Rectal smooth muscle tissue (tissue), 1 donor: Measurements from ENCODE around the gene KANK4.

Experiments used
- H3K27ac ChIP-seq: one replicate; pipeline ENCODE4 v1.7.0; 2013; ENCODE audit warnings: low read depth, low read length, inconsistent platforms
- H3K27me3 ChIP-seq: one replicate; pipeline ENCODE4 v1.7.0; 2013; ENCODE audit warnings: low read length; ENCODE audit not compliant: control insufficient read depth, insufficient read depth
- H3K36me3 ChIP-seq: one replicate; pipeline ENCODE4 v1.7.0; 2013; ENCODE audit warnings: low read length; ENCODE audit not compliant: control insufficient read depth, insufficient read depth
- H3K4me1 ChIP-seq: one replicate; pipeline ENCODE4 v1.7.0; 2013; ENCODE audit warnings: low read length; ENCODE audit not compliant: control insufficient read depth, insufficient read depth
- H3K4me3 ChIP-seq: one replicate; pipeline ENCODE4 v1.7.0; 2013; ENCODE audit warnings: low read length
- H3K9ac ChIP-seq: one replicate; pipeline ENCODE4 v1.7.0; 2013; ENCODE audit warnings: low read length

KANK4 gene

DNA sequence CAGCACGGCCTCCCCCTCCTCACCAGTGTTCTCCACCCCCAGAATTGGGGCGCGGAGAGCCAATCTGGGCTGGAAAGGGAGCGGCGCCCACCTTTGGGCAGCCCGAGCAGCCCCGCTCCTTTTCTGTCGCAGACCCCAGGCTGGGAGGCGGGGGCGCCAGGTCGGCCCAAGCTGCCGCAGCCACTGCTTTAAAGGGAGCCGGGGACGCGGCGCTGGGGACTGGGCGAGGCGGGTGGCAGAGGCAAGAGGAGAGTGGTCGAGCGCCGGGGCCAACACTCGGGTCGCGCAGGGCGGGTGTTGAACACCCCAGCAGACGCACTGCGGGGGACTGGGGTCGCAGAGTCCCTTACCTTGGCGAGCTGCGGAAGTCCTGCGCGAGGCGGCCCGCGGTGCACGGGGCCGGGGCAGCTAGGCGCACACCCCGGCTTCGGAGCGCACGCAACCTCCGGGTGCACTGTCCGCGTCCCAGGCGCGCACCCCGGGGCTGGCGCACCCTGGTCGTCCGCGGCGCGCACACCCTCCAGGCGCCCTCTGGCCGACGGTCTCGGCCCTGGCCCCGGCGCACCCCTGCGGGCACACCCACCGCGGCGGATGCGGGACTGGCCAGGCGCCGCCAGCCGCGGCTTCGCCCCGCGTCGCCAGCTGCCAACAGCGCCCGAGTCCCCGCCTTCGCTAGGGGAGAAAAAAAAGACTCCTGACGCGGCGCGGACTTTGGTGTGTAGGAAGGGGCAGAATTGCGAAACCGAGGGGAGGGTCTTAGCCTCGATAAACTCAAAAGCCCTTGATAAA, at the start of gene KANK4:
KANK4 (minus strand) TSS at position 679 of the 789 bp plus-strand sequence. CDS start 37,870 bp downstream, outside the sequence.
- Histone ChIP-seq H3K27ac (no peak within 1 kb of the TSS), H3K9ac (no peak within 1 kb of the TSS), H3K4me3 (peak within 1 kb of the TSS; percentile 55), H3K4me1 (no peaks in the 10 kb centered on the region), H3K36me3 (no peaks in the 10 kb centered on the region), H3K27me3 (peaks cover 5% of the 10 kb centered on the region)

DNA sequence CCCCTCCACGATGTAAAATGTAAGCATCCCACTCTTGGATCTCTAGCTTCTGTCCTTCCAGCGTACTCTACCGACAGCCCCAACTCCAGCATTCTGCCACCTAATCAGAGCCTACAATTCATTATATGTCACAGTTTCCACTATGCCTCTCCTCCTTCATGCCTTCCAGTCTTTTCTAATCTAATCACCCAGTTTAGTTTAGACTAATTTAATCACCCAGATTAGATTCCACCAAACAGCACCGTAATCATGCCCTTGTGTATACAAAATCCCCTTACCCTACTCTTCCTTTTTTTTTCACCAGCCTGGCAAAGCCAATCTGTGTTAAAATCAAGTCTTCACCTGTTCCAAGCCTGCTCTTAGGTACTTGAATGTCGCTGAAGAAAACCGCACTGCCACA, 49.8 kb upstream of the KANK4 start:
- Histone ChIP-seq H3K4me1 (no peaks in the 10 kb centered on the region), H3K36me3 (no peaks in the 10 kb centered on the region), H3K9ac (no peak overlapping the region), H3K4me3 (no peak overlapping the region), H3K27ac (no peak overlapping the region), H3K27me3 (no peaks in the 10 kb centered on the region)

DNA sequence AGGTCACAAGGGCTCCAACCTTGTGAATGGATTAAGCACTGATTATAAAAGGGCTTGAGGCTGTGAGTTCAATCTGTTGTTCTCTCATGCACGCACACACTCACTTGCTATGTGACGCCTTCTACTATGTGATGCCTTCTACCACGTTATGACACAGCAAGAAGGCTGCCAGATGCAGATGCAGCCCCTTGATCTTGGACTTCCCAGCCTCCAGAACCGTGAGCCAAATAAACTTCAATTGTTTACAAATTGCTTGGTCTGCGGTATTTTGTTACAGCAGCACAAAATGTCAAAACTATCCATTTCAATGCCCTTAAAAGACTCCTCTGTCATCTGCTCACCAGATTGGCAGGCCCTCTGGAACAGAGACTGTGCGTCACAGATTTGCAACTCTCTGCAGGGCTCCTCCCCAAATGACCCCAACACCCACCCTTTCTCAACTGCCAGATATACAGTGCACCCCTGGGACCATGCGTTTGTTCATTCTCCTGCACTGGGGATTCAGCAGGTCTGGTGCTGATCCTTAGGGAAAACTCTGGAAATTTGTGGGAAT, 47.8 kb upstream of the KANK4 start:
- Histone ChIP-seq H3K4me1 (no peaks in the 10 kb centered on the region), H3K9ac (no peak overlapping the region), H3K36me3 (no peaks in the 10 kb centered on the region), H3K27me3 (no peaks in the 10 kb centered on the region), H3K27ac (no peak overlapping the region), H3K4me3 (no peak overlapping the region)

DNA sequence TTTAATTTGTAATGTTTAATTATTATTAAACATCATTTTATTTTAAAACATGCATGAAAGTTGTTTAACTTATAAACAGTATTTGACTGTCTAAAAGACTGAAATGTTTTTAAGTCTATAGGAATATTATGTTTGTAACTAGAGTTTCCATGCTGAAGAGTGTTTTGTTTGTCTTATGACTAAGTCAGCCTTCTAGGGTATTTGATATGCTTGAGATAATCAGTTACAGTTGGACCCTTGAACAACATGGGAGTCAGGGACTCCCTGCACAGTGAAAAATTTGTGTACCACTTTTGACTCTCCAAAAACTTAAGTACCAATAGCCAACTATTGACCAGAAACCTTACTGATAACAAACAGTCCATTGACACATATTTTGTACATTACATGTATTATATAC, 45.5 kb upstream of the KANK4 start:
- H3K27me3 ChIP-seq = no peaks in the 10 kb centered on the region
- H3K4me1 ChIP-seq = no peaks in the 10 kb centered on the region
- H3K36me3 ChIP-seq = no peaks in the 10 kb centered on the region
- no peak overlapping the region for H3K9ac ChIP-seq
- H3K27ac ChIP-seq = no peak overlapping the region
- no peak overlapping the region for H3K4me3 ChIP-seq

DNA sequence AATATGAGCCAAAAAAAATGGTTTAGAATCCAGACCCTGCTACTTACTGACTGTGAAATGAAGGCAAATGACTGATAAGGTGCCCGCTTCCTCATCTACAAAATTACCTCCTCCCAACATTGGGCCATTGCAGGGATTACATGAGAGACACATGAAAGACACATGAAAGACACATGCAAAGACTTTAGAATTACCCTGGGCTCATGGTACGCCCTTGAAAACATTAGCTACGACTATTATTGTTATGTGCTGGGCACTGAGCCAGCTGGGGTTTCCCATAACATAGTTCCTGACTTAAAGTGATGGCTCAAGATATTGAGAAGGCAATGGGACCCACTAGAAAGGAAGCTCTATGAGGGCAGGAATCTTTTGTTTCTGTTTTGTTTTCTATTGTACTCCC, 43.7 kb upstream of the KANK4 start:
- H3K9ac ChIP-seq = no peak overlapping the region
- H3K27me3 ChIP-seq = no peaks in the 10 kb centered on the region
- no peak overlapping the region for H3K27ac ChIP-seq
- H3K4me3 ChIP-seq = no peak overlapping the region
- H3K4me1 ChIP-seq = no peaks in the 10 kb centered on the region
- H3K36me3 ChIP-seq = no peaks in the 10 kb centered on the region

DNA sequence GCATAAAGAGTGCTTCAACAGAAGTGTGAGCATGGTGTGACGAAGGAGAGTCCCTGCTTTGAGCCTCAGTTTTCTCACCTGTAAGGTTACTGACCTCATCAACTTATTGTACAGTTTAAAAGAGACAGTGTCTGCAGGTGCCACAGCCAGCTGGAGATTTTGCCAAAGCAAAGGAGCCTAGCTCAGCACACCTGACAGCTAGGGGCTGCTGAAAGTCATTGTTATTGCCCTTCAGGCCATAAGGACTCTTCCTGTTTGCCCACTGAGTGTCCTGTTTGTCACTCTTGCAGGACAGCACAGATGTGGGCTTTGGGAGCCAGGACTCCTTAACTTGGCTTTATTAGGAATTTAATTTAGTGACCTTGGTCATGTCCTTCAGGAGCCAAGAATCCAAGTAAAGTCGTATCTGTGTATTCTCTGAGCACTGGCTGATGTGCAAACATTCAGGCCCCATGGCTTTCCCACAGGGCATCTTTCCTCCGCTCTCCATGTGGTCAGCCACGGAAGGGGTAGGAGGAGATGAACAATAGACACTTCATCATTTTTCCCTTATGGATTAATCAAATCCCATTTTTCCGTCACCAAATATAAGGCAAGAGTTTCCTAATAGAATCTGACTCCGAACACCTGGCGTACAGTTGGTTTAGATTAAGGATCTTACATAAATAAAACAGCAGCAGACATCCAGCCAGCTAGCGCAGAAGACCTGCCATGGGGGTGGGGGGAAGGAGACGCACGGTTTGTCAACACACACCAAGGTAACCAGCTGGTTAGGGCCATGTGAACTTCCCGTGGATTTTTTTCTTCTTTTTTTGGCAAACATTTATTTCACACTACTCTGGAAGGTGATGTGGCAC, 43.1 kb upstream of the KANK4 start:
- Histone ChIP-seq H3K4me3 (no peak overlapping the region), H3K27ac (no peak overlapping the region), H3K4me1 (no peaks in the 10 kb centered on the region), H3K36me3 (no peaks in the 10 kb centered on the region), H3K9ac (no peak overlapping the region), H3K27me3 (no peaks in the 10 kb centered on the region)

DNA sequence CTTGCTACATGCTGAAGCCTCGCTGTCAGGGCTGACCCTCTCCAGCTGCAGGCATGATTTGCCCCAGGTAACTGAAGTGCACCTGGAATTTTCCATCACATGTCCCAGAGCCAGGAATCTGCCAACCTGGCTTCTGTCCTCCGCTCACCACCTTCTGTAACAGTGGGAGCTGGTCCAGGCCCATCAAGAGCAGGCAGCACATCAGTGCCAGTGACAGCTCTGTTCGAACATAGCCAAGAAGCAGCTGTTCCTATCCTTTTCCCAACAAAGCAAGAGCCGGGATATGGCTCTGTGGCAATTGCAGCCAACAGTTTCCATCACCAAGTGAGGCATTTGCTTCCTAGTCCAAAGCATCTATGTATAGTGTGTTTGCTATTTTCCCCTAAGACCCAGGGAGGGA, 42.2 kb upstream of the KANK4 start:
- H3K4me3 ChIP-seq = no peak overlapping the region
- H3K27ac ChIP-seq = no peak overlapping the region
- H3K4me1 ChIP-seq = no peaks in the 10 kb centered on the region
- H3K9ac ChIP-seq = no peak overlapping the region
- no peaks in the 10 kb centered on the region for H3K36me3 ChIP-seq
- no peaks in the 10 kb centered on the region for H3K27me3 ChIP-seq

DNA sequence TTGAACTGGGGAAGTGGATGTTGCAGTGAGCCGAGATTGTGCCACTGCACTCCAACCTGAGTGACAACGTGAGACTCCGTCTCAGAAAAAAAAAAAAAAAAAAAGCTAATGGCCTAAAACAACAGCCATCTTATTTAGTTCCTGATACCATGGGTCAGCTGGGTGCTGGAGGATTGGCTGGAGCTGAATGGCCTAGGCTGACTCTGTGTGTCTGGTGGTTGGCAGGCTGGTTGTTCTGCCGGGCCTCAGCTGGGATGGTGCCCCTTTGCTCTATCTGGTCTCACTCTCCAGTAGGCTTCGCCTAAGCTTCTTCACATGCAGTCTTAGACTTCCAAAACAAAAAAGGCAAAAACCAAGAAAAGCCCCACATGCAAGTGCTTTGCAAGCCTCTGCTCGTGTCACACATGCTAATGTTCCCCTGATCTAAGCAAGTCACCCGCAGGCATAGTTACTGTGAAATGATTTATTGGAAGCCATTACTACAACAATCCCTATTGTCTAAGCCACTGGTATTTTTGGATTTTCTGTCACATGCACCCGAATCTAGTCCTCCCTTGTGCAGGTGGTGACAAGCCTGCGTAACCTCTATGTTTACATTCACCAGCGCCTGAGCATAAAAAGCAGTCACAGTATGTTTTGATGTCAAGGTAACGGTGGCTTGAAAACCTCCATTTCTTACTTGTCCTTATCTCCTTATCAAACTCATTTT, 39.6 kb upstream of the KANK4 start:
- no peaks in the 10 kb centered on the region for H3K36me3 ChIP-seq
- H3K27ac ChIP-seq = no peak overlapping the region
- H3K9ac ChIP-seq = no peak overlapping the region
- no peaks in the 10 kb centered on the region for H3K27me3 ChIP-seq
- no peaks in the 10 kb centered on the region for H3K4me1 ChIP-seq
- no peak overlapping the region for H3K4me3 ChIP-seq

DNA sequence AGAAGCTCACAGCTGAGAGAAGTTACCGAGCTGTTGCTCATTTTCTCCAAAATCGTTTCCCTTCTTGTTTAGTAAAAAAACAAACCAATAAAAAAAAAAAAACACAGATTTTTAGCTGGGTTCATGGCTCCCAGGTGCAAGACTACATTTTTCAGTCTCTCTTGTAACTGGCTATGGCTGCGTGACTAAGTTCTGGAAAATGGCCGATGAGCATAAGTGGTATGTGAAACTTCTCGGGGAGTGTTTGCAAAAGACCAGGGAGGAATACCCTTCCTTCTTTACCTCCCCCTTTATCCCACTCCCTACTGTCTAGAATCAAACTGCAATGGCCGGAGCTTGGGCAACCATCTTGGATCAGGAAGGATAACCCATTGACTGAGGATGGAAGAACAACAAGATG, 38.7 kb upstream of the KANK4 start:
- H3K36me3 ChIP-seq = no peaks in the 10 kb centered on the region
- no peak overlapping the region for H3K27ac ChIP-seq
- H3K4me3 ChIP-seq = no peak overlapping the region
- no peak overlapping the region for H3K9ac ChIP-seq
- no peaks in the 10 kb centered on the region for H3K4me1 ChIP-seq
- no peaks in the 10 kb centered on the region for H3K27me3 ChIP-seq

DNA sequence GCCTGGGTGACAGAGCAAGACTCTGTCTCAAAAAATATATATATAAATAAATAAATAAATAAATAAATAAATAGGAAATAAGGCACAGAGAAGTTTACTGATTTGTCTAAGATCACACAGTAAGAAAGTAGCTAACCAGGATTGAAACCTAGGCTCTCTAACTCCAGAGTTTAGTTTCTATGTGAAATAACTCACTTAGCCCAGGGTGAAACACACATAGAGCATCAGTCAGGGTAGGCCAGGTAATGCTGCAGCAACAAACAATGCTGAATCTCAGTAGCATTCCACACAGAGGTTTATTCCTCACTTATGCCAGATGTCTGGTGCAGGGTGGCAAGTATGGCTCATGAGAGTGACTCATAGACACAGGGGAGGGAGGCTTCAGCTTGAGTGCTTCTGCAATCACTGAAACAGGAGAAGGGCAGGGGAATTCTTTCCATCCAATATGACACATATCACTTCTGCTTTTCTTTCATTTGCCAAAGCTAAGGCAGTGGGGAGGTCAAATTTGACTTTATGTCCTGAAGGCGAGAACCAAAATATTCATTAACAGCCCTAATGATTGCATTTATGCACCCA, 37.1 kb upstream of the KANK4 start:
- Histone ChIP-seq H3K4me1 (no peaks in the 10 kb centered on the region), H3K27me3 (no peaks in the 10 kb centered on the region), H3K4me3 (no peak overlapping the region), H3K9ac (no peak overlapping the region), H3K36me3 (no peaks in the 10 kb centered on the region), H3K27ac (no peak overlapping the region)

DNA sequence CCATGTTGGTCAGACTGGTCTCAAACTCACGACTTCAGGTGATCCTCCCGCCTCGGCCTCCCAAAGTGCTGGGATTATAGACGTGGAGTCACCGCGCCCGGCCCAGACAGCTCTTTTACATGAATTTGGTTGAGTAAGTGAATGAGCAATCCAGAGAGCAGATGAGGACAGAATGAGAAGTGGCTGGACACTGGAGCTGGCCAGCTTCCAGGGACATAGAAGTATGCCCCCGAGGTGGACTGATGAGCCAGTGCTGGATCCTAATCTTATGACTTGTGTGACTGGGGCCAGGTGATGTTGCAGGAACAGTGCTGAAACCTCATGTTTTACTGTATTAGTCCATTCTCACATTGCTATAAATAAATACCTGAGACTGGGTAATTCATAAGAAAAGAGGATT, 35.9 kb upstream of the KANK4 start:
- Histone ChIP-seq H3K4me1 (no peaks in the 10 kb centered on the region), H3K36me3 (no peaks in the 10 kb centered on the region), H3K4me3 (no peak overlapping the region), H3K9ac (no peak overlapping the region), H3K27me3 (no peaks in the 10 kb centered on the region), H3K27ac (no peak overlapping the region)

DNA sequence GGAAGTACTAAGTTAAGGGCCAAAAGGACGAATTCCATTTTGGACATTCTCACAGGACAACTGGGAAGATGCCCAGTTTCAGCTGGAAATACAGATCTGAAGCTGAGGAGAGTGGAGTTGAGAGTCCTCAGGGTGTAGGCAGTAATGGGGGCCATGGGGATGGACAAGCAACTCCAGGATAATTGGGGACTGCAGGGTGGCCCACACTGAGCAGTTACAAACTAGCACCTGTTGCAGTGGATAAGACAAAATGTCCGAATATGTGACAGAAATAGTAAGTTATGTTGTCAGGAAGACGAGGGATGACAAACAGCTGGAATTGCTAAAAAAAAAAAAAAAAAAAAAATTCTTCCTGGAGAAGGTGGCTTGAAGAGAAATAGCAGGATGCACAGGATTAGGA, 34.6 kb upstream of the KANK4 start:
- H3K27me3 ChIP-seq = no peaks in the 10 kb centered on the region
- no peaks in the 10 kb centered on the region for H3K4me1 ChIP-seq
- no peak overlapping the region for H3K27ac ChIP-seq
- H3K9ac ChIP-seq = no peak overlapping the region
- H3K36me3 ChIP-seq = no peaks in the 10 kb centered on the region
- no peak overlapping the region for H3K4me3 ChIP-seq
